OCI-LY1 (cell line): ENCODE measurements around the gene GPI.
A peak's percentile ranks its signal among the peaks of the same experiment; 100 is the strongest.

ENCODE experiments used
- H2AFZ ChIP-seq: fragments of 200-600 bp; sonication (generic), shearing (Covaris generic); 2 replicates; pipeline ENCODE4 v1.6.0; 2014; ENCODE audit warnings: antibody characterized with exemption, mild to moderate bottlenecking, low read length
- H3F3A ChIP-seq: fragments of 200-600 bp; sonication (generic), shearing (Covaris generic); 2 replicates; pipeline ENCODE4 v1.6.0; 2014; ENCODE audit warnings: mild to moderate bottlenecking, antibody characterized with exemption, low read length, moderate library complexity; ENCODE audit not compliant: insufficient read depth
- H3K27ac ChIP-seq: fragments of 200-600 bp; sonication (generic); 2 replicates; pipeline ENCODE4 v1.5.1; 2014; ENCODE audit warnings: low read length, mixed run types, mild to moderate bottlenecking, low read depth; ENCODE audit not compliant: poor library complexity, severe bottlenecking
- H3K27me3 ChIP-seq: fragments of 200-600 bp; sonication (generic); 2 replicates; pipeline ENCODE4 v1.6.0; 2014; ENCODE audit warnings: antibody characterized with exemption, mild to moderate bottlenecking, low read length, moderate library complexity; ENCODE audit not compliant: insufficient read depth
- H3K36me3 ChIP-seq: fragments of 200-600 bp; sonication (generic); 2 replicates; pipeline ENCODE4 v1.6.1; 2014; ENCODE audit warnings: mild to moderate bottlenecking, antibody characterized with exemption, low read length, moderate library complexity, mixed read lengths; ENCODE audit not compliant: insufficient read depth
- H3K4me1 ChIP-seq: fragments of 200-600 bp; sonication (generic); 2 replicates; pipeline ENCODE4 v1.5.1; 2014; ENCODE audit warnings: mild to moderate bottlenecking, low read length, moderate library complexity; ENCODE audit not compliant: insufficient read depth, severe bottlenecking
- H3K4me2 ChIP-seq: fragments of 200-600 bp; sonication (generic), shearing (Covaris generic); 2 replicates; pipeline ENCODE4 v1.6.1; 2014; ENCODE audit warnings: low read length
- H3K4me3 ChIP-seq: fragments of 200-600 bp; sonication (generic); 2 replicates; pipeline ENCODE4 v1.5.1; 2014; ENCODE audit warnings: low read length, low read depth, mild to moderate bottlenecking, mixed read lengths; ENCODE audit not compliant: poor library complexity, severe bottlenecking
- H3K79me2 ChIP-seq: fragments of 200-600 bp; shearing (Covaris generic); 2 replicates; pipeline ENCODE4 v1.6.1; 2016; ENCODE audit warnings: mixed run types, low read length, mixed read lengths; ENCODE audit not compliant: insufficient read depth
- H3K9ac ChIP-seq: fragments of 200-600 bp; sonication (generic), shearing (Covaris generic); 2 replicates; pipeline ENCODE4 v1.6.1; 2014; ENCODE audit warnings: mild to moderate bottlenecking, low read length, mixed read lengths
- H3K9me2 ChIP-seq: fragments of 200-600 bp; sonication (generic), shearing (Covaris generic); 2 replicates; pipeline ENCODE4 v1.6.1; 2014; ENCODE audit warnings: low read depth, mild to moderate bottlenecking, low read length, mixed read lengths
- H3K9me3 ChIP-seq: fragments of 200-600 bp; shearing (Covaris generic); 2 replicates; pipeline ENCODE4 v1.6.1; 2014; ENCODE audit warnings: low read length, mixed read lengths
- H4K20me1 ChIP-seq: fragments of 200-600 bp; sonication (generic), shearing (Covaris generic); 2 replicates; pipeline ENCODE4 v1.6.0; 2016; ENCODE audit warnings: mild to moderate bottlenecking, low read length; ENCODE audit not compliant: insufficient read depth
- EZH2 ChIP-seq: fragments of 200-600 bp; sonication (generic), shearing (Covaris generic); IDR thresholded peaks from 2 replicates; pipeline ENCODE4 v1.8.0; 2017; ENCODE audit warnings: borderline replicate concordance, mixed run types, mild to moderate bottlenecking, antibody characterized with exemption, low read length, moderate library complexity, mixed read lengths
- TF ChIP-seq, protein P1 (sequence below): fragments of 200-600 bp; sonication (generic), shearing (Covaris generic); IDR thresholded peaks from 2 replicates; pipeline ENCODE4 v1.5.1; 2017; ENCODE audit warnings: mild to moderate bottlenecking, antibody characterized with exemption, low read length, moderate library complexity, mixed read lengths

Gene GPI

GRCh38 chr19:34364462-34364829, 550 bp upstream of the GPI start:
- Histone ChIP-seq H3K4me3 (peak overlapping the region; percentile 100), H3K79me2 (peaks cover 14% of the 10 kb centered on the region), H3K27ac (peak overlapping the region; percentile 43), H3K27me3 (no peaks in the 10 kb centered on the region), H3K4me2 (peak overlapping the region; percentile 97), H4K20me1 (no peaks in the 10 kb centered on the region), H3K9me2 (no peaks in the 10 kb centered on the region), H2AFZ (peak overlapping the region; percentile 91), H3K9ac (peak overlapping the region; percentile 79), H3K4me1 (peaks cover 41% of the 10 kb centered on the region), H3K36me3 (peaks cover 43% of the 10 kb centered on the region), H3F3A (no peaks in the 10 kb centered on the region), H3K9me3 (no peaks in the 10 kb centered on the region)
- no peak for TF ChIP-seq EZH2
- TF ChIP-seq, protein P1, sequence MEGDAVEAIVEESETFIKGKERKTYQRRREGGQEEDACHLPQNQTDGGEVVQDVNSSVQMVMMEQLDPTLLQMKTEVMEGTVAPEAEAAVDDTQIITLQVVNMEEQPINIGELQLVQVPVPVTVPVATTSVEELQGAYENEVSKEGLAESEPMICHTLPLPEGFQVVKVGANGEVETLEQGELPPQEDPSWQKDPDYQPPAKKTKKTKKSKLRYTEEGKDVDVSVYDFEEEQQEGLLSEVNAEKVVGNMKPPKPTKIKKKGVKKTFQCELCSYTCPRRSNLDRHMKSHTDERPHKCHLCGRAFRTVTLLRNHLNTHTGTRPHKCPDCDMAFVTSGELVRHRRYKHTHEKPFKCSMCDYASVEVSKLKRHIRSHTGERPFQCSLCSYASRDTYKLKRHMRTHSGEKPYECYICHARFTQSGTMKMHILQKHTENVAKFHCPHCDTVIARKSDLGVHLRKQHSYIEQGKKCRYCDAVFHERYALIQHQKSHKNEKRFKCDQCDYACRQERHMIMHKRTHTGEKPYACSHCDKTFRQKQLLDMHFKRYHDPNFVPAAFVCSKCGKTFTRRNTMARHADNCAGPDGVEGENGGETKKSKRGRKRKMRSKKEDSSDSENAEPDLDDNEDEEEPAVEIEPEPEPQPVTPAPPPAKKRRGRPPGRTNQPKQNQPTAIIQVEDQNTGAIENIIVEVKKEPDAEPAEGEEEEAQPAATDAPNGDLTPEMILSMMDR: no peak

GRCh38 chr19:34365463-34366401, 736 bp downstream of the GPI start:
- no peaks in the 10 kb centered on the region for H3F3A ChIP-seq
- H3K4me3 ChIP-seq: peak overlapping the region; percentile 100
- H3K36me3 ChIP-seq: peaks cover 54% of the 10 kb centered on the region
- H3K79me2 ChIP-seq: peaks cover 14% of the 10 kb centered on the region
- peaks cover 33% of the 10 kb centered on the region for H3K4me1 ChIP-seq
- H3K9ac ChIP-seq: peak overlapping the region; percentile 100
- no peaks in the 10 kb centered on the region for H3K9me3 ChIP-seq
- no peaks in the 10 kb centered on the region for H3K9me2 ChIP-seq
- no peak for TF ChIP-seq EZH2
- TF ChIP-seq, protein P1: no peak
- H3K4me2 ChIP-seq: peak overlapping the region; percentile 97
- no peak overlapping the region for H2AFZ ChIP-seq
- peak overlapping the region; percentile 60 for H3K27ac ChIP-seq
- H3K27me3 ChIP-seq: no peaks in the 10 kb centered on the region
- no peaks in the 10 kb centered on the region for H4K20me1 ChIP-seq

GRCh38 chr19:34366738-34367623, 2.0 kb downstream of the GPI start:
- H3K27me3 ChIP-seq: no peaks in the 10 kb centered on the region
- TF ChIP-seq, protein P1: no peak
- no peak for TF ChIP-seq EZH2
- no peaks in the 10 kb centered on the region for H3F3A ChIP-seq
- peak overlapping the region; percentile 97 for H3K4me2 ChIP-seq
- H3K9ac ChIP-seq: peak overlapping the region; percentile 100; the same call in 1 of the 2 replicates
- no peaks in the 10 kb centered on the region for H3K9me3 ChIP-seq
- peaks cover 64% of the 10 kb centered on the region for H3K36me3 ChIP-seq
- no peaks in the 10 kb centered on the region for H3K9me2 ChIP-seq
- no peak overlapping the region for H3K27ac ChIP-seq
- H2AFZ ChIP-seq: no peak overlapping the region
- no peaks in the 10 kb centered on the region for H4K20me1 ChIP-seq
- H3K4me1 ChIP-seq: peaks cover 33% of the 10 kb centered on the region
- H3K4me3 ChIP-seq: peak overlapping the region; percentile 100
- peaks cover 14% of the 10 kb centered on the region for H3K79me2 ChIP-seq
